ENCODE data around the gene ZNF507. TPM values are rescaled to one million over a fixed set of nuclear protein-coding genes. Genes with fewer than 3 reads are reported as not detected.
"Not testable (repeated sequence)": the region's sequence is repeated elsewhere in the genome, so short reads cannot be mapped to it uniquely, and the experiment has no call there.

The ZNF507 gene
- polyA plus RNA-seq, 2 donors: 2.9 to 3.1 TPM

DNA sequence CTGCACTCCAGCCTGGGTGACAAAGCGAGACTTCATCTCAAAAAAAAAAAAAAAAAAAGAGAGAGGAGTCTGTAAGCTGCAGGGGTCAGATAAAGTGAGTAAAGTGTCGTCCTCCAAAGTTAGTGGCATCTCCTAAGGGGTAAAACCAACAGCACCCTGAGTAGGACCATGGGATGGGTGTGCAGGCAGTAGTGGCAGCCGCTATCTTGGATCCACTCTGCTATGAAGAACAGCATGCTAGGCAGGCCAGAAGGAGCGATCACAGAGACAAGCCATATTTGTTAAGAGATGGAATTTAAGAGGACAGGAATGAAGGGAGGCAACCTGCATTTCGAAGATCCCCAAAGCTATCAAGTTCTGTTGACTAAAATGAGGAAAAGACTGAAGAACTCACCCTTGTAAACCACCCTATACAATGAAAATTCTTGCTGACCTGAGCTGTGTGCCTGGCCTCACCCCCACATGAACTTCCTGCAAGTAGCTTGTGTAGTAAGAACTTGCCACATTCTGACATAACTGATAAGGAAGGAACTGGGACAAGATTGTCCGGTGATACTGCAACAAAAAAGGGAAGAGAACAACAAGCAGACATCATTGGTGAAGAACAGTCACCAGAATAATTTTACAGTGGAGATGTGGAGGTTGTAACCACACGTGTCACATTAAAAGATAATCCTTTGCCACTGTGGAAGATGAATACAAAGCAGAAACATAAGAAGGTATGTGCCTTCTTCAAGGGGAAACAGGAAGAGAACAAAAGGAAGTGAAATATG lies 76.4 kb downstream of the ZNF507 start:
- Histone ChIP-seq H3K9me3 (ENCODE audit: control insufficient read depth in 2 of 2, insufficient read depth in 1 of 2, low read depth in 1 of 2, low read length in 1 of 2) (no peaks in the 10 kb centered on the region), H3K27ac (ENCODE audit: low read depth in 2 of 2, low read length in 1 of 2) (no peak overlapping the region), H3K36me3 (ENCODE audit: control insufficient read depth in 2 of 2, insufficient read depth in 2 of 2, low read length in 1 of 2) (no peaks in the 10 kb centered on the region), H3K4me1 (ENCODE audit: control insufficient read depth in 2 of 2, insufficient read depth in 2 of 2, low read length in 1 of 2) (no peaks in the 10 kb centered on the region), H3K4me3 (ENCODE audit: low read depth in 1 of 2, low read length in 2 of 2) (no peak overlapping the region), H3K27me3 (ENCODE audit: control insufficient read depth in 1 of 2, insufficient read depth in 2 of 2, low read length in 2 of 2) (no peaks in the 10 kb centered on the region)
- 73 to 74% methylated on average over 7 of the region's 7 CpGs for WGBS, 2 donors

DNA sequence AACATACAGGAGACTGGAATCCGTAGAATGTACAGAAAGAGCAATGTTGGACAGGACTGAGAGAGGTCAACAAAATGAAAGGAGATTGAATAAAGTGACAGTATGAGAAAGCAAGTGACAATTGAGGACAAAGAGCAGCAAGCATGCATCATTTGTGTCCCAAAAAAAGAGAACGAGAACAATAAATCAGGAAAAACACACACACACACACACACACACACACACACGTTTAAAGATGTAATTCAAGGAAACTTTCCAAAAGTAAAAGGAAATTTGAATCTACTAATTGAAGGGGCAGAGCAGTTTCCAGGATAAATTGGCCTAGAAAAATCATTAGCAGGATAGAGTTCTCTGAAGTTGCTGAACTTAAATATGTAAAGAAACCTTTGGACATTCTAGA lies 77.0 kb downstream of the ZNF507 start:
- Histone ChIP-seq H3K4me3 (ENCODE audit: low read depth in 1 of 2, low read length in 2 of 2) (no peak overlapping the region), H3K27me3 (ENCODE audit: control insufficient read depth in 1 of 2, insufficient read depth in 2 of 2, low read length in 2 of 2) (no peaks in the 10 kb centered on the region), H3K27ac (ENCODE audit: low read depth in 2 of 2, low read length in 1 of 2) (no peak overlapping the region), H3K4me1 (ENCODE audit: control insufficient read depth in 2 of 2, insufficient read depth in 2 of 2, low read length in 1 of 2) (no peaks in the 10 kb centered on the region), H3K9me3 (ENCODE audit: control insufficient read depth in 2 of 2, insufficient read depth in 1 of 2, low read depth in 1 of 2, low read length in 1 of 2) (no peaks in the 10 kb centered on the region), H3K36me3 (ENCODE audit: control insufficient read depth in 2 of 2, insufficient read depth in 2 of 2, low read length in 1 of 2) (no peaks in the 10 kb centered on the region)
- WGBS, 2 donors: 73% methylated on average over 3 of the region's 3 CpGs

DNA sequence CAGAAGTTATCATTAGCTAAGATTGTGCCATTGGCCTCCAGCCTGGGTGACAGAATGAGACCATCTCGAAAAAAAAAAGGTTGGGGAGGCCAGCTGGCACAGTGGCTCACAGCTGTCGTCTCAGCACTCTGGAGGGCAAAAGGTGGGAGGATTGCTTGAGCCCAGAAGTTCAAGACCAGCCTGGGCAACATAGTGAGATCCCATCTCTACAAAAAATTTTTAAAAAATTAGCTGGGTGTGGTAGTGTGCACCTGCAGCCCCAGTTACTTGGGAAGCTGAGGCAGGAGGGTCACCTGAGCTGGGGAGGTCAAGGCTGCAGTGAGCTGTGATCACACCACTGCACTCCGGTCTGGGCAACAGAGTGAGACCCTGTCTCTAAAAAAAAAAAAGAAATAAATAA lies 78.5 kb downstream of the ZNF507 start:
- H3K9me3 ChIP-seq (ENCODE audit: control insufficient read depth in 2 of 2, insufficient read depth in 1 of 2, low read depth in 1 of 2, low read length in 1 of 2); H3K27ac ChIP-seq (ENCODE audit: low read depth in 2 of 2, low read length in 1 of 2); H3K4me3 ChIP-seq (ENCODE audit: low read depth in 1 of 2, low read length in 2 of 2); H3K36me3 ChIP-seq (ENCODE audit: control insufficient read depth in 2 of 2, insufficient read depth in 2 of 2, low read length in 1 of 2); H3K27me3 ChIP-seq (ENCODE audit: control insufficient read depth in 1 of 2, insufficient read depth in 2 of 2, low read length in 2 of 2); H3K4me1 ChIP-seq (ENCODE audit: control insufficient read depth in 2 of 2, insufficient read depth in 2 of 2, low read length in 1 of 2): not testable (repeated sequence)
- WGBS, 2 donors: 93 to 97% methylated on average over 3 of the region's 3 CpGs

DNA sequence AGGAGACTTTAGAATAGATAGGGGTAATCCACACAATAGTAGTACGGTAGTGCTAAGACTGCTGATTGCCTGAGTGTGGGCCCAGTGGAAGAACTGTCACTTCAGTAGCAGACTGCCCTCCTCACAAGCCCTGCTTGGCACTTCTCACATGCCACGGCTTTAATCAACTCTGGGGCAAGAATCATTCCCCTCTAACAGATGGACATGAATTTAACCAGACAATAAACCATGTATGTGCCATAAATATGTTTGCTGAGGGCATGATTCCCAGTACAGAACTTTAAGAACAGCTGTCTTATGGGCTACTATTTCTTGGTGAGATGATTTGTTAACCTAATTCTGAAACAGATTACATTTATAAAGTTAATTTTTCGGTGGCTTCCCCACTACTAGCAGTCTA lies 82.1 kb downstream of the ZNF507 start:
- 88 to 90% methylated on average over 3 of the region's 3 CpGs for WGBS, 2 donors

DNA sequence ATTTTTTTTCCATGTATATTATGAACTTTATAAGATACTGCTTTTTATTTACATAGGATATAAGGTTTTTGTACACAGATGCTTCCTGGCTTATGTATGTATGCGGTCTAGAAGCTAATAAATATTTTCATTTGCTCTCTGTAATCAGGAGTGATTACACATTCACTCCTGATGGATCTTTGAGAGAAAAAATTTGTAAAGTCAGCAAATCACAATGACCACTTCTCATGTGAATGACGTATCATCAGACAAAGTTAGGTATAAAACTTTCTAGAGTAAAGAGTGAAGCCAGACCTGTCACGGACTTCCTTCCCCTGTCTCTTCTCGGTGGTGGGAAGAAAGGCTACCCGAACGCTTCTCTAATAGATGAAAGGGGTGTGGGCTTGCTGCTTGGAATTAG lies 91.3 kb downstream of the ZNF507 start:
- no peak overlapping the region for H3K27ac ChIP-seq (ENCODE audit: low read depth in 2 of 2, low read length in 1 of 2)
- no peak overlapping the region for H3K4me3 ChIP-seq (ENCODE audit: low read depth in 1 of 2, low read length in 2 of 2)
- peaks cover 0 to 3% of the 10 kb centered on the region in 2 donors for H3K36me3 ChIP-seq (ENCODE audit: control insufficient read depth in 2 of 2, insufficient read depth in 2 of 2, low read length in 1 of 2)
- WGBS, 2 donors: 93 to 94% methylated on average over 6 of the region's 6 CpGs
- no peaks in the 10 kb centered on the region for H3K9me3 ChIP-seq (ENCODE audit: control insufficient read depth in 2 of 2, insufficient read depth in 1 of 2, low read depth in 1 of 2, low read length in 1 of 2)
- no peaks in the 10 kb centered on the region for H3K27me3 ChIP-seq (ENCODE audit: control insufficient read depth in 1 of 2, insufficient read depth in 2 of 2, low read length in 2 of 2)
- no peaks in the 10 kb centered on the region for H3K4me1 ChIP-seq (ENCODE audit: control insufficient read depth in 2 of 2, insufficient read depth in 2 of 2, low read length in 1 of 2)

More for the DNA sequence above, 82.1 kb downstream of the ZNF507 start:
- Histone ChIP-seq H3K4me3 (ENCODE audit: low read depth in 1 of 2, low read length in 2 of 2) (no peak overlapping the region), H3K27ac (ENCODE audit: low read depth in 2 of 2, low read length in 1 of 2) (no peak overlapping the region), H3K36me3 (ENCODE audit: control insufficient read depth in 2 of 2, insufficient read depth in 2 of 2, low read length in 1 of 2) (no peaks in the 10 kb centered on the region), H3K27me3 (ENCODE audit: control insufficient read depth in 1 of 2, insufficient read depth in 2 of 2, low read length in 2 of 2) (no peaks in the 10 kb centered on the region), H3K4me1 (ENCODE audit: control insufficient read depth in 2 of 2, insufficient read depth in 2 of 2, low read length in 1 of 2) (no peaks in the 10 kb centered on the region), H3K9me3 (ENCODE audit: control insufficient read depth in 2 of 2, insufficient read depth in 1 of 2, low read depth in 1 of 2, low read length in 1 of 2) (no peaks in the 10 kb centered on the region)

DNA sequence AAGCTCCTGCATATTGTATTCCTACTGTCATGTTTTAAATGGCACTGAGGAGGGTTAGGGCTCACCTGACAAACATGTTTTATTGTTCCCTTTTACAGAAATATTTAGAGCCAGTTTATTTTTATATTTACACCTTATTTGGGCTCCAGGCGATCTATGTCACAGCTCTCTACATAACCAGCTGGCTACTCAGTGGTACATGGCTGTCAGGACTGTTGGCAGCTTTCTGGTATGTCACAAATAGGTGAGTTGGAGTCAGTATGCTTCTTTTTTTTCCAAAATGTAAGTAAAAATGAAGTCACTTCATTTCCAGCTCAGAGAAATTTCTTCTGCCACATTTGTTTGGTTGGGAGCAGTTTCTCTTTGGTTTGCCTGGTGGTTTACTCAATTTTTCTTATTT lies 91.7 kb downstream of the ZNF507 start:
- H3K27ac ChIP-seq (ENCODE audit: low read depth in 2 of 2, low read length in 1 of 2): no peak overlapping the region
- H3K36me3 ChIP-seq (ENCODE audit: control insufficient read depth in 2 of 2, insufficient read depth in 2 of 2, low read length in 1 of 2): peaks cover 0 to 3% of the 10 kb centered on the region in 2 donors
- H3K4me3 ChIP-seq (ENCODE audit: low read depth in 1 of 2, low read length in 2 of 2): no peak overlapping the region
- no peaks in the 10 kb centered on the region for H3K9me3 ChIP-seq (ENCODE audit: control insufficient read depth in 2 of 2, insufficient read depth in 1 of 2, low read depth in 1 of 2, low read length in 1 of 2)
- WGBS, 2 donors: 91 to 94% methylated on average over 1 of the region's 1 CpG
- no peaks in the 10 kb centered on the region for H3K4me1 ChIP-seq (ENCODE audit: control insufficient read depth in 2 of 2, insufficient read depth in 2 of 2, low read length in 1 of 2)
- no peaks in the 10 kb centered on the region for H3K27me3 ChIP-seq (ENCODE audit: control insufficient read depth in 1 of 2, insufficient read depth in 2 of 2, low read length in 2 of 2)

Other genes starting within 250 kb of the ZNF507 start
- 1 to 10 TPM; 2.9 to 3.1 TPM for gene DPY19L3, start 60.2 kb downstream of the ZNF507 start, polyA plus RNA-seq
- gene PDCD5, start 235.6 kb downstream of the ZNF507 start, polyA plus RNA-seq: 100 to 1,000 TPM in 1 of 2 donors, 10 to 100 TPM in 1; 95.3 to 197 TPM